HCT116 (cell line): Measurements from ENCODE around the gene MYBPHL.

Experiments used
- CTCF ChIP-seq, 3 experiments: fragments of 200-600 bp in 1 of 3; sonication (generic) in 1 of 3; IDR thresholded peaks in 2 of 3; conservative IDR thresholded peaks in 1 of 3; 2 replicates each; pipeline ENCODE4 v1.5.1; 2012 to 2017; ENCODE audit warnings: low read depth in 2 of 3, low read length in 2 of 3, antibody characterized with exemption in 1 of 3, borderline replicate concordance in 1 of 3, control low read depth in 1 of 3, mild to moderate bottlenecking in 1 of 3, mixed read lengths in 1 of 3, mixed run types in 1 of 3, moderate library complexity in 1 of 3; ENCODE audit not compliant: insufficient read depth in 1 of 3
- MAX ChIP-seq: IDR thresholded peaks from 2 replicates; pipeline ENCODE4 v1.6.1; 2012
- POLR2A ChIP-seq: IDR thresholded peaks from 2 replicates; pipeline ENCODE4 v1.7.0; 2011; ENCODE audit warnings: borderline replicate concordance; ENCODE audit not compliant: insufficient read depth, insufficient read length; ENCODE audit errors: extremely low read depth
- ZNF274 ChIP-seq: fragments of 200-500 bp; sonication (Bioruptor generic); IDR thresholded peaks from 2 replicates; pipeline ENCODE4 v1.6.1; 2014; ENCODE audit warnings: mild to moderate bottlenecking, low read depth, low read length, inconsistent platforms

GRCh38 chr1:109338091-109338490 lies 31.3 kb upstream of the MYBPHL start:
- TF ChIP-seq ZNF274 (no peak), CTCF (IDR thresholded peaks at IDR 0.05 in 2 of 3, conservative IDR thresholded peaks at IDR 0.05 in 1 of 3; ENCODE audit: borderline replicate concordance in 1 of 3, insufficient read depth in 1 of 3, low read depth in 2 of 3, low read length in 2 of 3) (no peak), POLR2A (no peak), MAX (no peak)
